SU-DHL-6 (cell line): Measurements from ENCODE around the gene MYZAP.

Experiments
- EZH2phosphoT487 ChIP-seq: fragments of 200-600 bp; sonication (generic), shearing (Covaris generic); conservative IDR thresholded peaks from 2 replicates; pipeline ENCODE4 v1.6.1; 2018; ENCODE audit warnings: mild to moderate bottlenecking, antibody characterized with exemption, low read length, moderate library complexity, mixed read lengths
- TF ChIP-seq, protein P1 (sequence below): fragments of 200-600 bp; sonication (generic); IDR thresholded peaks from one replicate; pipeline ENCODE4 v1.5.1; 2017; ENCODE audit warnings: antibody characterized with exemption, mild to moderate bottlenecking, low read length, moderate library complexity; ENCODE audit not compliant: insufficient read depth, poor library complexity, severe bottlenecking

GRCh38 chr15:57595011-57595866 lies 3.5 kb downstream of the MYZAP start:
- TF ChIP-seq, protein P1, sequence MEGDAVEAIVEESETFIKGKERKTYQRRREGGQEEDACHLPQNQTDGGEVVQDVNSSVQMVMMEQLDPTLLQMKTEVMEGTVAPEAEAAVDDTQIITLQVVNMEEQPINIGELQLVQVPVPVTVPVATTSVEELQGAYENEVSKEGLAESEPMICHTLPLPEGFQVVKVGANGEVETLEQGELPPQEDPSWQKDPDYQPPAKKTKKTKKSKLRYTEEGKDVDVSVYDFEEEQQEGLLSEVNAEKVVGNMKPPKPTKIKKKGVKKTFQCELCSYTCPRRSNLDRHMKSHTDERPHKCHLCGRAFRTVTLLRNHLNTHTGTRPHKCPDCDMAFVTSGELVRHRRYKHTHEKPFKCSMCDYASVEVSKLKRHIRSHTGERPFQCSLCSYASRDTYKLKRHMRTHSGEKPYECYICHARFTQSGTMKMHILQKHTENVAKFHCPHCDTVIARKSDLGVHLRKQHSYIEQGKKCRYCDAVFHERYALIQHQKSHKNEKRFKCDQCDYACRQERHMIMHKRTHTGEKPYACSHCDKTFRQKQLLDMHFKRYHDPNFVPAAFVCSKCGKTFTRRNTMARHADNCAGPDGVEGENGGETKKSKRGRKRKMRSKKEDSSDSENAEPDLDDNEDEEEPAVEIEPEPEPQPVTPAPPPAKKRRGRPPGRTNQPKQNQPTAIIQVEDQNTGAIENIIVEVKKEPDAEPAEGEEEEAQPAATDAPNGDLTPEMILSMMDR: no peak
- TF ChIP-seq EZH2phosphoT487: no peak
